DMS153 (cell line): ENCODE results near the gene GPX7.

Experiments used
- DNase-seq: peaks from one replicate; lab custom pipeline; 2025; lab: John Stamatoyannopoulos, UW

GPX7 gene

GRCh38 chr1:52629325-52629643, 27.1 kb downstream of the GPX7 start:
- no peak for DNase-seq

- no peak for DNase-seq
Observed at GRCh38 chr1:52629667-52630066, 27.5 kb downstream of the GPX7 start.

- no peak for DNase-seq
Observed at GRCh38 chr1:52631759-52632331, 29.7 kb downstream of the GPX7 start.

GRCh38 chr1:52632732-52633290, 30.6 kb downstream of the GPX7 start, which contains the start of gene SHISAL2A:
Gene SHISAL2A (plus strand): TSS chr1:52633168. CDS start chr1:52633494, 326 bp downstream.
- peak; percentile 16 for DNase-seq

GRCh38 chr1:52633291-52633754, 31.2 kb downstream of the GPX7 start:
- DNase-seq = no peak

GRCh38 chr1:52634111-52634510, 31.9 kb downstream of the GPX7 start:
- DNase-seq = no peak

- no peak for DNase-seq
Observed at GRCh38 chr1:52635321-52636089, 33.3 kb downstream of the GPX7 start.

GRCh38 chr1:52636721-52637695, 34.8 kb downstream of the GPX7 start:
- DNase-seq = no peak

- no peak for DNase-seq
Observed at GRCh38 chr1:52637946-52638345, 35.8 kb downstream of the GPX7 start.

- DNase-seq = no peak
Observed at GRCh38 chr1:52640697-52641096, 38.5 kb downstream of the GPX7 start.

GRCh38 chr1:52641307-52641706, 39.1 kb downstream of the GPX7 start:
- no peak for DNase-seq

GRCh38 chr1:52645261-52645660, 43.1 kb downstream of the GPX7 start:
- DNase-seq = no peak

- DNase-seq = no peak
Observed at GRCh38 chr1:52651904-52652303, 49.7 kb downstream of the GPX7 start.

- no peak for DNase-seq
Observed at GRCh38 chr1:52653207-52653849, 51.2 kb downstream of the GPX7 start.

GRCh38 chr1:52654063-52654462, 51.9 kb downstream of the GPX7 start:
- DNase-seq = no peak

- DNase-seq = no peak
Observed at GRCh38 chr1:52657702-52658101, 55.5 kb downstream of the GPX7 start.
